Hepatocyte (in vitro differentiated cells): ENCODE measurements around the gene PWWP2A.

ENCODE experiments used
- EZH2 ChIP-seq: fragments of 200-600 bp; sonication (generic); IDR thresholded peaks from 2 replicates; pipeline ENCODE4 v1.6.1; 2016; ENCODE audit warnings: antibody characterized with exemption, mild to moderate bottlenecking, borderline replicate concordance
- EZH2phosphoT487 ChIP-seq: fragments of 200-600 bp; sonication (generic); IDR thresholded peaks from one replicate; pipeline ENCODE4 v1.6.1; 2018; ENCODE audit warnings: antibody characterized with exemption, mild to moderate bottlenecking, low read depth, moderate library complexity; ENCODE audit not compliant: unreplicated experiment, severe bottlenecking
- TF ChIP-seq, protein P1 (sequence below): fragments of 200-600 bp; sonication (generic); IDR thresholded peaks from 2 replicates; pipeline ENCODE4 v1.5.1; 2016; ENCODE audit warnings: antibody characterized with exemption, mild to moderate bottlenecking; ENCODE audit not compliant: poor library complexity

DNA sequence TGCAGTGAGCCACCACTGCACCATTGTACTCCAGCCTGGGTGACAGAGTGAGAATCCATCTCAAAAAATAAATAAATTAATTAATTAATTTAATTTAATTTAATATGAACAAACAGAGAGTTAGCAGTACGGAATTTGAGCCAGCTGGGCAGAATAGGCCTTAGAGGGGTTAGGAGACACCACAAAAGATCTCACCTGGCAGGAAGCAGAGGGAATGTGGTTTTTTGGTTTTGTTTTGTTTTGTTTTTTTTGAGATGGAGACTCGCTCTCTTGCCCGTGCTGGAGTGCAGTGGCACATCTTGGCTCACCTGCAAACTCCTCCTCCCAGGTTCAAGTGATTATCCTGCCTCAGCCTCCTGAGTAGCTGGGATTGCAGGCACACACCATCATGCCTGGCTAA, 31.8 kb upstream of the PWWP2A start:
- TF ChIP-seq, protein P1, sequence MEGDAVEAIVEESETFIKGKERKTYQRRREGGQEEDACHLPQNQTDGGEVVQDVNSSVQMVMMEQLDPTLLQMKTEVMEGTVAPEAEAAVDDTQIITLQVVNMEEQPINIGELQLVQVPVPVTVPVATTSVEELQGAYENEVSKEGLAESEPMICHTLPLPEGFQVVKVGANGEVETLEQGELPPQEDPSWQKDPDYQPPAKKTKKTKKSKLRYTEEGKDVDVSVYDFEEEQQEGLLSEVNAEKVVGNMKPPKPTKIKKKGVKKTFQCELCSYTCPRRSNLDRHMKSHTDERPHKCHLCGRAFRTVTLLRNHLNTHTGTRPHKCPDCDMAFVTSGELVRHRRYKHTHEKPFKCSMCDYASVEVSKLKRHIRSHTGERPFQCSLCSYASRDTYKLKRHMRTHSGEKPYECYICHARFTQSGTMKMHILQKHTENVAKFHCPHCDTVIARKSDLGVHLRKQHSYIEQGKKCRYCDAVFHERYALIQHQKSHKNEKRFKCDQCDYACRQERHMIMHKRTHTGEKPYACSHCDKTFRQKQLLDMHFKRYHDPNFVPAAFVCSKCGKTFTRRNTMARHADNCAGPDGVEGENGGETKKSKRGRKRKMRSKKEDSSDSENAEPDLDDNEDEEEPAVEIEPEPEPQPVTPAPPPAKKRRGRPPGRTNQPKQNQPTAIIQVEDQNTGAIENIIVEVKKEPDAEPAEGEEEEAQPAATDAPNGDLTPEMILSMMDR = no peak
- no peak for TF ChIP-seq EZH2
- no peak for TF ChIP-seq EZH2phosphoT487
